ENCODE results near the gene MAP3K12.
A peak's percentile ranks its signal among the peaks of the same experiment; 100 is the strongest.

MAP3K12 gene

GRCh38 chr12:53506881-53507602 lies 7.8 kb upstream of the MAP3K12 start, which contains the start of gene NPFF:
NPFF (minus strand) TSS chr12:53507484; CDS start chr12:53507474, 10 bp downstream.
- no peak for DNase-seq

DNA sequence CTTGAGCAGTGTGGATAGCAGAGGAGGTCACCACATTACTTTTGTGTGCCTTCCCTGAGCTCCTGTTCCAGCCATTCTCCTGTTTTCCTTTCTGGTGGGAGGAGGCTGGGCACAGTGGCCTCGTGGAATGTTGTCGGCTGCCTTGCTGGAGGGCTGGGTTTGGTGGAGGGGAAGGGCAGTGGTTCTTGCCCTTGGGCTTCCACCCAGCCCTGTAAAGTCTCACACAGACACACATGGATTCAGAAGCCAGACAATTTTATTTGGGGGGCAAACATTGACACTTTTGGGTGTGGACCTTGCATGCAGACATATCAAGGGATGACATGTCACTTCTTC lies 7.2 kb upstream of the MAP3K12 start:
- DNase-seq, result no peak

DNA sequence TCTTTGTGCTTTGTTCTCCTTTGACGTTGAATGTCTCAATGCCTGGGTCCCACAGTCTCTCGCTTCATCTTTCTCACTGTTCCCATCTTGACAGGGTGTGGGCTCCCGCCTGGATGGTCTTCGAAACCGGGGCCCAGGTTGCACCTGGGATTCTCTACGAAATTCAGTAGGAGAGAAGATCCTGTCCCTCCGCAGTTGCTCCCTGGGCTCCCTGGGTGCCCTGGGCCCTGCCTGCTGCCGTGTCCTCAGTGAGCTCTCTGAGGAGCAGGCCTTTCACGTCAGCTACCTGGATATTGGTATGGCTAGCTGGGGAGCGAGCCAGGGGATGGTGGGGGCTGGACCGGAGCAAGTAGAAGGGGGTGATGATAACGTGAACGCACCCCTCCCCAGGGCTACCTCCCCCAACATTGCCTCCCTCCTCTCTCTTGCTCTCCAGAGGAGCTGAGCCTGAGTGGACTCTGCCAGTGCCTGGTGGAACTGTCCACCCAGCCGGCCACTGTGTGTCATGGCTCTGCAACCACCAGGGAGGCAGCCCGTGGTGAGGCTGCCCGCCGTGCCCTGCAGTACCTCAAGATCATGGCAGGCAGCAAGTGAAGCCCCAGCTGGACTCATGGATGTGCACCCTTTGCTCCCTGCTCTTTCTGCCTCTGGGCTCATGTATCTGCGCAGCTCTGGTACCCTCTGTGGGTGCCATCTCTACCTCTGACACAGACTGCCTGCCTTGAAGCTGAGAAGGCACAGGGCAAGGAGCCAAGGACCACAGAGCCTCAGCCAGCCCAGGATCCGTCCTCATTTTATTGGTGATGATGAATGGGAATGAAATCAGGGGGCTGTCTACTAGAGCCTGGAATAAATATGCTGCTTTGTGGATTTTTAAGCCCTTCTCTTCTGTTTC lies 6.5 kb upstream of the MAP3K12 start:
- no peak for DNase-seq

- no peak for DNase-seq
These were observed 5.8 kb upstream of the MAP3K12 start for GRCh38 chr12:53505086-53505485.

GRCh38 chr12:53504004-53504920 lies 5.0 kb upstream of the MAP3K12 start:
- no peak for DNase-seq

- no peak for DNase-seq
These were observed 3.9 kb upstream of the MAP3K12 start for GRCh38 chr12:53502983-53503728.

DNA sequence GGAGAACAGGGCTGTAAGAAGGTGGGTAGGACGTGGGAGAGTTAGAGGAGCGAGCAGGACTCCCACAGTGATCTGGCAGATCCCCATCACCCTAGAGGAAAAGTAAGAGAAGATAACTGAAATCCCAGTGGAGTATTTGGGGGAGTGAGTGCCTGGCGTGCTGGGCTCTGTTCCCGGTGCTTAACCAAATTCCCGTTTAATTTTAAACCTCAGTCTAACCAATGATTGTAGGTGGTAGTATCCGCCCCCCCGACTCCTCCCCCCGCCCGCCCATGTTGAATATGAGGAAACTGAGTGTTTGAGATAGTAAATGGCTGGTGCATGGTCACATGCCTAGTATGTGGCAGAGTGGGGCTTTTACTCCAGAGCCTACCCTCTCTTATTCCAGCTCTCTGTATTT lies 3.1 kb upstream of the MAP3K12 start:
- no peak for DNase-seq

DNA sequence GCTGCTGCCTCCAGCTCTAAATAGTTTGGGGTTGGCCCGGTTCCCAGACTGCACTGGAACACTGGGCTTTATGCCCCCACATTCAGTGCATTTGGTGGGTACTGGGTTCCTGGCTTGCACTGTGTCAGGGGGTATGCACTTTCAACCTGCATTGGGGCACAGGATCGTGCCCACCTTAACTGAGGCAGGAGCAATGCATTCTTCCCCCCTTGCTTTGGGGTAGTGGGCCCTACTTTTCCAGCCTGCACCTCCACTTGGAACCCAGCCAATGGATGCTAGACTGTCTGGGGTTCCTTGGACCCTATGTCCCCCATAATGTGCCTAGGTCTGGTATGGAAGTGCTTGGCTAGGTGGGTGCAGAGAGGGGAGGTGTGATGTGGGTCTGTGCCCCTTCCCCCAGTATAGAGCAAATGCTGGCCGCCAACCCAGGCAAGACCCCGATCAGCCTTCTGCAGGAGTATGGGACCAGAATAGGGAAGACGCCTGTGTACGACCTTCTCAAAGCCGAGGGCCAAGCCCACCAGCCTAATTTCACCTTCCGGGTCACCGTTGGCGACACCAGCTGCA lies 2.4 kb upstream of the MAP3K12 start:
- DNase-seq, result no peak

GRCh38 chr12:53500776-53501614 lies 1.7 kb upstream of the MAP3K12 start, which contains the start of gene TARBP2:
TARBP2 (plus strand) TSS chr12:53501283; CDS start chr12:53501409, 126 bp downstream.
- DNase-seq, result peak; percentile 100

DNA sequence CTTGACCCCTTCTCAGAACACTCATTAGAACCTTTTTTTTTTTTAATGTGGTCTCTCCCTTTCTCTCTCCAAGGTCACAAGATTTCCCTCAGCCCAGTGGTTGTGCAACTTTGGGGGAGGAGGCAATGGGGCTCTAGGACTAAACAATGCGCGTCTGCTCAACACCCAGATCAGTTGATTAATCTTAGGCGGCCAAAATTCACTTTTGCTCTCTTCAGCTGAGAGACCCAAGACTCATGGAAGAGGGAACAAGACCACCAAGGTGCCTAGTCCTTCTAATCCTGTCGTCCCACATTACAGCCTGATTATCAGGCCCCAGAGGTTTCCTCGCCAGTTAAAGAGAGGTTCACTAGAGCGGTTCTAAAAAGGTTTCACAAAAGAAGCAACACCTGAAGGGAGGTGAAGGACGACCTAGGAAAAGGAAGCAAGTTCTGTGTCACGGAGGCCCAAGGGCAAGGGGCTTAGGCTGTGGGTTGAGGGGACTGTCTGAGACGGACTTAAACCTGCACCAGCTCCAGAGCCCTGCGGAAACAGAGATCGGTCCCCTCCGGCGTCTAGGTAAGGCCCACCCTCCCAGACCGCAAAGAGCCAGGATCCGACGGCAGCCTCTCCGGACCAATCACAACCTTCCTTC lies 1.0 kb upstream of the MAP3K12 start:
- DNase-seq, result no peak

DNA sequence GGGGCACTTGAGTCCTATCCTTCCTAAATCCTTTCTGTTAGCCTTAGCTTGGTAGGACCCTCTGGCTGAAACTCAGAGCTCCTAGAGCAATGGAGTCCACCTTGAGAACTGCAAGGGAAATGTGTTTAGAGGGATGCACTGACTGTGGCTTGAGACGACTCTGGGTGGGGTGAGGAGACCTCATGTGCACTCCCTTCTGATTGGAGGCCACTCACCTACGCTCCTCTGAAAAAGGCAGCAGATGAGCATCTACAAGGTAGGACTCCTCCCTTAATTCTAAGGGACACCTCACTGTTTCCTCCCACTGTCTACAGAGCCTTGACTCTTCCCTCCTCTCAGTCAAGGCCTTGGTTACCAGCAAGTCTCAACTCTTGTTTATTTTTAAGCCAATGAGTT lies 1.0 kb downstream of the MAP3K12 start:
- no peak for DNase-seq

GRCh38 chr12:53497461-53497860 lies 1.8 kb downstream of the MAP3K12 start:
- DNase-seq, result no peak

DNA sequence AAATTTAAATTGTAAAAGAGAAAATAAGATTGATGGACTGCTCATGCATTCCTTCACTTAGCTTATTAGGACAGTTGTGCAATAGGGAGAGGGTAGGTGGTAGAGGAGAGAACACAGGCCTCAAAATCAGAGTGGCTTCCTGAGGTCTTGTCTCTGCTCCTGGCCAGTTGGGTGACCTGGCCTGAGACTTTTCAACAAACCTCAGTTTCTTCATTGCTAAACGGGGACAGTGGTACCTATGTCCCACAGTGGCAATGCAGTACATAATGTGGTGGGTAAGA lies 2.6 kb downstream of the MAP3K12 start:
- no peak for DNase-seq

DNA sequence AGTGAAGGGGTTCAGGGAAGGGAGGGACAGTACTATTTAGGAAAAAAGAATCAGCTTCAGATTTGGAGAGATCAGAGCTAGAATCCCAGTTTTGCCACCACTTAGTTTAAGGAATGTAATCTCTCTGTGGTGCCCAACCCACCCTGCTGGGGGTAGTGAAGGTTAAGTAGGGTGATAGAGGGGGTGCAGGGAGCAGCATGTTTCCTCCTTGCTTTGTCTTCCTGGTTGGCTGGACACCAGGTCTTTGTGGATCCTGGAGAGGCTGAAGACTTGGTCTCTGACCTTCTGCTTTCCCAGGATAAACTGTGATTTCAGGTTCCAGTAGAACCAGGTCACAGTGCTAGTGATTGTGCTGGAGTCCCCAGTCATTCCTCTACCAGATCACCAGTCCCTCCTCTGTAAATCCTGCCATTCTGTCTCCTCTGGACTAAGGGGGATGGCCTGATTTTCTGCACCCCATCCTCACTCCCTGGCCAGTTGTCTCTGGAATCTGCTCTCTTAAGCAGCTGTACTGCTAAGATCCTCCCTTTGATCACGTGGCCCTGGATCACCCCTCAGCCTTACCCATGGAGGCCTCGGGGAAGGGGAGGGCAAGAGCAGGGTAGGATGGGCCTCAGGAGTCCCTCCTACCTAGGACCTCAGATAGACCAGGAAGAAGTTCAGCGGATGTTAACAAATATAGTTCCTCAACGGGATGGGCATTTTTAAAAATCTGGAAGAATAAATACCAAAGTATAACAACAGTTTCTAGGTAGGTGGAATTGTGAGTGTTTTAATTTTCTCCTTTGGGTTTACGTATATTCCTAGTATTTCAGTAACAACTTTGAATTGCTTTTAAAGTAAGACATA lies 3.1 kb downstream of the MAP3K12 start:
- peak; percentile 86 for DNase-seq

DNA sequence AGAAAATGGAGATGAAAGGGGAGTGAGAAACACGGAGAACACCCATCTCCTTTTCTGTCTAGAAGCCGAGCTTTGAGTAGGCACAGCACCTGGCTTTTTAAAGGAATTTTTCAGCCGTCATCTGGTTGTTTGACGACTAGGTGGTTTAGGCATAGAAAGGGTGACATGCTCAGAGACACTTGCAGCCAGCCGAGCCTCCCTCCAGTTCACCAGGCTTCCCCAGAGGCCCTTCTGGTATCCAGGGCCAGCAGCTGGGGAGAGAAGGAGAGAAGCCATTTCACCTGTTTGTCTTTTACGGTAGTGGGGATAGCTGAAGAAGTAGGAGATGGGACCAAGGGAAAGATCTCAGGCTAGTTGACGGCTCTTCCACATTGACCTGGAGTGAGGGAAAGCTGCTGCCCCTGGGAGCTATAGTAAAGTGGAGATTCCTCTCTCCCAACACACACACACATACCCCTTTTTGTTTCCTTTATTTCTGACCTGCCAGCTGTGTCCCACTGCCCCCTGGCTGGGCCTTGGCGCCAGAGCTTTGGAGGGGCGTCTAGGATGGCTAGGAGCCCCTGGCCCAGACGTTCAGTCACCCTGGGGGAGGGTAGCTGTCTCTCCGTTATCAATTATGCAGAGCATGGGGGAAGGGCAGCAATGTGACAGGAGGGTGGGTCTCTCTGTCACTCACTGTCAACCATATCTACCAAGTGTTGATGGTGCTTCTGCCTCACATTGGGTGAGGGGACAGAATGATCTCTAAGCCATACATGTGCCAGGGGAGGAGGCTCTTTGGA lies 5.5 kb downstream of the MAP3K12 start:
- DNase-seq, result peak; percentile 81

DNA sequence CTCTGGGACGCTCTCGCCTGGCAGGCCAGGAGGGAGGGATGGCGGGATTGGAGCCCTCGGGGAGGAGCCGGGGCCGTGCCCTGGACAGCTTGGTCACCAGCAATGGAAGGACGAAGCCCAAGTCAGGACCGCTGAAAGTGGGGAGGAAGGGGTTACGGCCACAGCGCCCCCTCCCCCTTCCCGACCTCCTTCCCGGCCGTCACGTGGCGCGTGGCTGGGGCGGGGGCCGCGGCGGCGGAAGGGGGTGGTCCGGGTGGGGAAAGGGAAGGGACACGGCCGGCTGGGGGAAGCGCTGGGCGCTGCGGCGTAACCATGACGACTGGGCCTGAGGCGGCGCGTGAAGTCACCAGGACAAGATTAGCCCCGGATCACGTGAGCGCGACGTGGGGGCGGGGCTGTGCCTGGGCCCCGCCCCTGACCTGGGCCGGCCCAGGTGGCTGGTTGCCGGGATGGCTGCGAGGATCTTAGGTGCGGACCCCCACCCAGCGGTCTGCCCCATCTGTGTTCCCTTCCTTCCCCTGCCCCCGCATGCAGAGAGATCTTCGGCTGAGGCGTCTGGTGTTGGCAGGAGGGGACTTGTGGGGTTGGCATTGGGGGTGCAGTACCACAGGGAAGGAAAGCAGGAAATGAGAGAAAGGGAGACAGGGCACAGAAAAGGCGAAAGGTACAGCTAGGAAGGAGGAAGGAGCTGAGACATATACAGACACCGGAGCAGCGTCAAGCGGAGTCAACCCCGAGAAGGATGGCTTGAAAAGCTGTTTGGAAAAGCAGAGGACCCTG lies 6.2 kb downstream of the MAP3K12 start:
- peak; percentile 98 for DNase-seq

- DNase-seq, result no peak
These were observed 7.1 kb downstream of the MAP3K12 start for GRCh38 chr12:53492188-53492587.
